NCI-H2171 treated with DMSO at 0.1 percent for 48 hours (cell line): Measurements from ENCODE around the gene TNFRSF14.
"Not testable (repeated sequence)": the region's sequence is repeated elsewhere in the genome, so short reads cannot be mapped to it uniquely, and the experiment has no call there.

Source experiments
- DNase-seq: peaks from one replicate; lab custom pipeline; 2025; lab: John Stamatoyannopoulos, UW

TNFRSF14 gene

GRCh38 chr1:2569060-2569459, 12.9 kb downstream of the TNFRSF14 start:
- no peak for DNase-seq

GRCh38 chr1:2569703-2570102, 13.5 kb downstream of the TNFRSF14 start:
- DNase-seq = not testable (repeated sequence)

- no peak for DNase-seq
These were observed 14.2 kb downstream of the TNFRSF14 start for GRCh38 chr1:2570332-2570731.

- DNase-seq = no peak
These were observed 15.2 kb downstream of the TNFRSF14 start for GRCh38 chr1:2571348-2571747.

- no peak for DNase-seq
These were observed 17.2 kb downstream of the TNFRSF14 start for GRCh38 chr1:2573250-2573920.

- DNase-seq = no peak
These were observed 18.2 kb downstream of the TNFRSF14 start for GRCh38 chr1:2574350-2574749.

- DNase-seq = no peak
These were observed 19.9 kb downstream of the TNFRSF14 start for GRCh38 chr1:2575801-2576663.

GRCh38 chr1:2577565-2578075, 21.4 kb downstream of the TNFRSF14 start:
- not testable (repeated sequence) for DNase-seq

GRCh38 chr1:2578758-2579118, 22.6 kb downstream of the TNFRSF14 start:
- DNase-seq = no peak

- DNase-seq = no peak
These were observed 24.5 kb downstream of the TNFRSF14 start for GRCh38 chr1:2580691-2581090.

- peak; percentile 18 for DNase-seq
These were observed 26.2 kb downstream of the TNFRSF14 start for GRCh38 chr1:2582391-2582790.

GRCh38 chr1:2583331-2583791, 27.2 kb downstream of the TNFRSF14 start:
- DNase-seq = peak; percentile 18

GRCh38 chr1:2583871-2584351, 27.7 kb downstream of the TNFRSF14 start:
- peak; percentile 40 for DNase-seq

- no peak for DNase-seq
These were observed 28.6 kb downstream of the TNFRSF14 start for GRCh38 chr1:2584686-2585317.

GRCh38 chr1:2585318-2586092, 29.3 kb downstream of the TNFRSF14 start:
- peak; percentile 94 for DNase-seq

- peak; percentile 96 for DNase-seq
These were observed 30.2 kb downstream of the TNFRSF14 start, which contains the start of gene PRXL2B for GRCh38 chr1:2586154-2587070. TSS of gene PRXL2B (plus strand) at chr1:2586777. CDS start at chr1:2586886, 109 bp downstream.

- DNase-seq = no peak
These were observed 31.1 kb downstream of the TNFRSF14 start for GRCh38 chr1:2587071-2587859.

- DNase-seq = no peak
These were observed 31.8 kb downstream of the TNFRSF14 start for GRCh38 chr1:2587860-2588571.
